ENCODE data around the gene ACACA. TPM values are rescaled to one million over a fixed set of nuclear protein-coding genes. Genes with fewer than 3 reads are reported as not detected.

ACACA gene
- total RNA-seq, 1 donor from 2014 or later, result 111 TPM

GRCh38 chr17:37123941-37124820 is 282.5 kb downstream of the ACACA start:
- Mint-ChIP-seq H3K36me3 (ENCODE audit: insufficient read depth) (peaks cover 33% of the 10 kb centered on the region), H3K4me3 (ENCODE audit: low read depth) (no peak overlapping the region), H3K4me1 (ENCODE audit: low read depth) (peaks cover 1% of the 10 kb centered on the region), H3K27me3 (no peaks in the 10 kb centered on the region), H3K9me3 (ENCODE audit: low read depth) (no peaks in the 10 kb centered on the region), H3K27ac (no peak overlapping the region)
- no peak for TF ChIP-seq CTCF (IDR thresholded peaks at IDR 0.05; ENCODE audit: unreplicated experiment)
- no peak for DNase-seq (ENCODE audit: low spot score, unreplicated experiment)

- H3K36me3 Mint-ChIP-seq (ENCODE audit: insufficient read depth), result peaks cover 30% of the 10 kb centered on the region
- no peaks in the 10 kb centered on the region for H3K27me3 Mint-ChIP-seq
- no peak overlapping the region for H3K4me3 Mint-ChIP-seq (ENCODE audit: low read depth)
- peaks cover 1% of the 10 kb centered on the region for H3K4me1 Mint-ChIP-seq (ENCODE audit: low read depth)
- TF ChIP-seq CTCF (IDR thresholded peaks at IDR 0.05; ENCODE audit: unreplicated experiment), result no peak
- no peak for DNase-seq (ENCODE audit: low spot score, unreplicated experiment)
- H3K9me3 Mint-ChIP-seq (ENCODE audit: low read depth), result no peaks in the 10 kb centered on the region
- H3K27ac Mint-ChIP-seq, result no peak overlapping the region
Observed at GRCh38 chr17:37123386-37123785, 283.2 kb downstream of the ACACA start.

GRCh38 chr17:37121616-37122015 is 285.0 kb downstream of the ACACA start:
- no peak for DNase-seq (ENCODE audit: low spot score, unreplicated experiment)
- Mint-ChIP-seq H3K4me1 (ENCODE audit: low read depth) (peaks cover 7% of the 10 kb centered on the region), H3K27ac (no peak overlapping the region), H3K4me3 (ENCODE audit: low read depth) (no peak overlapping the region), H3K27me3 (no peaks in the 10 kb centered on the region), H3K9me3 (ENCODE audit: low read depth) (no peaks in the 10 kb centered on the region), H3K36me3 (ENCODE audit: insufficient read depth) (peaks cover 26% of the 10 kb centered on the region)
- no peak for TF ChIP-seq CTCF (IDR thresholded peaks at IDR 0.05; ENCODE audit: unreplicated experiment)

- H3K9me3 Mint-ChIP-seq (ENCODE audit: low read depth), result no peaks in the 10 kb centered on the region
- no peak overlapping the region for H3K4me3 Mint-ChIP-seq (ENCODE audit: low read depth)
- TF ChIP-seq CTCF (IDR thresholded peaks at IDR 0.05; ENCODE audit: unreplicated experiment), result no peak
- no peaks in the 10 kb centered on the region for H3K27me3 Mint-ChIP-seq
- H3K4me1 Mint-ChIP-seq (ENCODE audit: low read depth), result peaks cover 16% of the 10 kb centered on the region
- no peak for DNase-seq (ENCODE audit: low spot score, unreplicated experiment)
- peaks cover 19% of the 10 kb centered on the region for H3K36me3 Mint-ChIP-seq (ENCODE audit: insufficient read depth)
- no peak overlapping the region for H3K27ac Mint-ChIP-seq
Observed at GRCh38 chr17:37118366-37119137, 288.1 kb downstream of the ACACA start.

- no peak for TF ChIP-seq CTCF (IDR thresholded peaks at IDR 0.05; ENCODE audit: unreplicated experiment)
- H3K4me3 Mint-ChIP-seq (ENCODE audit: low read depth), result no peak overlapping the region
- H3K4me1 Mint-ChIP-seq (ENCODE audit: low read depth), result peaks cover 16% of the 10 kb centered on the region
- no peaks in the 10 kb centered on the region for H3K9me3 Mint-ChIP-seq (ENCODE audit: low read depth)
- H3K36me3 Mint-ChIP-seq (ENCODE audit: insufficient read depth), result peaks cover 19% of the 10 kb centered on the region
- H3K27me3 Mint-ChIP-seq, result no peaks in the 10 kb centered on the region
- no peak for DNase-seq (ENCODE audit: low spot score, unreplicated experiment)
- no peak overlapping the region for H3K27ac Mint-ChIP-seq
Observed at GRCh38 chr17:37117373-37118142, 289.1 kb downstream of the ACACA start.
